ENCODE data around the gene NID2. TPM values are rescaled to one million over a fixed set of nuclear protein-coding genes. Genes with fewer than 3 reads are reported as not detected.

The NID2 gene
- total and polyA plus RNA-seq, 3 donors from 2014 or later = 5.3 to 10.6 (median 8.1) TPM

- no peaks in the 10 kb centered on the region for H3K27me3 ChIP-seq
- no peaks in the 10 kb centered on the region for H3K36me3 ChIP-seq (ENCODE audit: low read depth, missing control alignments)
- H3K27ac ChIP-seq = no peak overlapping the region
- no peaks in the 10 kb centered on the region for H3K4me1 ChIP-seq
- no peak for DNase-seq
- H3K9me3 ChIP-seq = no peaks in the 10 kb centered on the region
- no peak overlapping the region for H3K4me3 ChIP-seq
- WGBS, 2 donors = 0 to 26% methylated on average over 1 of the region's 1 CpG
- no peak for TF ChIP-seq POLR2A (IDR thresholded peaks at IDR 0.05)
- TF ChIP-seq, protein P1, sequence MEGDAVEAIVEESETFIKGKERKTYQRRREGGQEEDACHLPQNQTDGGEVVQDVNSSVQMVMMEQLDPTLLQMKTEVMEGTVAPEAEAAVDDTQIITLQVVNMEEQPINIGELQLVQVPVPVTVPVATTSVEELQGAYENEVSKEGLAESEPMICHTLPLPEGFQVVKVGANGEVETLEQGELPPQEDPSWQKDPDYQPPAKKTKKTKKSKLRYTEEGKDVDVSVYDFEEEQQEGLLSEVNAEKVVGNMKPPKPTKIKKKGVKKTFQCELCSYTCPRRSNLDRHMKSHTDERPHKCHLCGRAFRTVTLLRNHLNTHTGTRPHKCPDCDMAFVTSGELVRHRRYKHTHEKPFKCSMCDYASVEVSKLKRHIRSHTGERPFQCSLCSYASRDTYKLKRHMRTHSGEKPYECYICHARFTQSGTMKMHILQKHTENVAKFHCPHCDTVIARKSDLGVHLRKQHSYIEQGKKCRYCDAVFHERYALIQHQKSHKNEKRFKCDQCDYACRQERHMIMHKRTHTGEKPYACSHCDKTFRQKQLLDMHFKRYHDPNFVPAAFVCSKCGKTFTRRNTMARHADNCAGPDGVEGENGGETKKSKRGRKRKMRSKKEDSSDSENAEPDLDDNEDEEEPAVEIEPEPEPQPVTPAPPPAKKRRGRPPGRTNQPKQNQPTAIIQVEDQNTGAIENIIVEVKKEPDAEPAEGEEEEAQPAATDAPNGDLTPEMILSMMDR (IDR thresholded peaks at IDR 0.05) = no peak
- intact Hi-C loops (cut with DNase I; ENCODE audit: low total_unique reads) = no loop called here
These were observed 45.3 kb downstream of the NID2 start for GRCh38 chr14:52023518-52023917.

GRCh38 chr14:52021957-52022600 lies 46.8 kb downstream of the NID2 start:
- no peak for DNase-seq
- Histone ChIP-seq H3K27ac (no peak overlapping the region), H3K36me3 (ENCODE audit: low read depth, missing control alignments) (no peaks in the 10 kb centered on the region), H3K4me3 (no peak overlapping the region), H3K9me3 (no peaks in the 10 kb centered on the region), H3K27me3 (no peaks in the 10 kb centered on the region), H3K4me1 (no peaks in the 10 kb centered on the region)
- 71% methylated on average over 6 of the region's 6 CpGs for WGBS, 2 donors
- intact Hi-C loops (cut with DNase I; ENCODE audit: low total_unique reads) = no loop called here
- TF ChIP-seq POLR2A (IDR thresholded peaks at IDR 0.05) = no peak
- TF ChIP-seq, protein P1 (IDR thresholded peaks at IDR 0.05) = no peak

DNA sequence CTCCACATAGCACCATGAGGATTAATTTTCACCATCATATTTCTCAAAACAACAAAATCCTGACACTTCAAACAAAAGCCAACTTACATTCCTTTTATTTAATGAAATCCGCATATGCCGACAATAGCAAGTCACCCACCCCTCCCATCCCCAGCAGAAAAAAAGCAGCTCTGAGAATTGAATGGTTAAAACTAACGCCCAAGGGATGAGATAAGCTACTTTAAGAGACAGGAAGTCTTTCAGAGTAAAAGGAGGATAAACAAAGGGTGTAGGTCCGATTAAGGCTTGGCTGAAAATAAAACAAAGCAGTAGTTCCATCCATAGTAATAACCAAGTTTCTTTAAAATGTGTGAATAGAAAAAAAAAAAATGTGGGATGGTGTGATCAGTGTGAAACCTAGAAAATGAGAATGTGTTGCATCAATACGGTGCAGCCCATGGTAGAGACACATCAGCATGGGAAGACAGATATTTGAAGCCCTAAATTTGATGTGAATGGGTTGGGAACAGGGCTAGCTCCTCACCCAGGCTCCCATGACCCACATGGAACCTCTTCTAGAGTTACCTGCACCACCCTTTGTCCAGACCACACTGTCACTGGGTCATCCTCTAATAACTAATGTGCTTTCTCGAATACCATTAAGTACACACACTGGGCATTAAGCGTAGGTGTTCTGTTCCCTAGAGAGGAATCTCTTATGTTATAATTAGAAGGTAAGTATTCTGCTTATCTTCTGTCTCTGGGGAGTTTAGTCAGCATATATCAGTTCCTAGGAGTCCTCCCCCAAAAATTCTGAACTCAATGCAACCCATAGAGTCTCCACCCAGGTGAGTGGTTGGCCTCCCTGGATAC lies 47.8 kb downstream of the NID2 start:
- no peaks in the 10 kb centered on the region for H3K4me1 ChIP-seq

GRCh38 chr14:52020161-52020714 lies 48.6 kb downstream of the NID2 start:
- TF ChIP-seq, protein P1 (IDR thresholded peaks at IDR 0.05) = no peak
- no peak for TF ChIP-seq POLR2A (IDR thresholded peaks at IDR 0.05)
- Histone ChIP-seq H3K9me3 (no peaks in the 10 kb centered on the region), H3K27me3 (no peaks in the 10 kb centered on the region), H3K36me3 (ENCODE audit: low read depth, missing control alignments) (no peaks in the 10 kb centered on the region), H3K4me1 (no peaks in the 10 kb centered on the region), H3K4me3 (no peak overlapping the region), H3K27ac (no peak overlapping the region)
- WGBS, 2 donors = 80 to 81% methylated on average over 5 of the region's 5 CpGs
- intact Hi-C loops (cut with DNase I; ENCODE audit: low total_unique reads) = no loop called here
- DNase-seq = no peak

More for the DNA sequence above, 47.8 kb downstream of the NID2 start:
- H3K27ac ChIP-seq = no peak overlapping the region
- H3K27me3 ChIP-seq = no peaks in the 10 kb centered on the region
- intact Hi-C loops (cut with DNase I; ENCODE audit: low total_unique reads) = no loop called here
- DNase-seq = no peak
- no peaks in the 10 kb centered on the region for H3K36me3 ChIP-seq (ENCODE audit: low read depth, missing control alignments)
- no peak overlapping the region for H3K4me3 ChIP-seq
- 68 to 70% methylated on average over 7 of the region's 7 CpGs for WGBS, 2 donors
- no peak for TF ChIP-seq POLR2A (IDR thresholded peaks at IDR 0.05)
- TF ChIP-seq, protein P1 (IDR thresholded peaks at IDR 0.05) = no peak
- no peaks in the 10 kb centered on the region for H3K9me3 ChIP-seq

Measured in testis (tissue), 3 donors.